GM12801 (cell line): ENCODE data around the gene SHISA8.

ENCODE experiments used
- CTCF ChIP-seq: IDR thresholded peaks from one replicate; pipeline ENCODE4 v1.5.1; 2011; ENCODE audit warnings: control low read depth; ENCODE audit not compliant: insufficient read length; ENCODE audit errors: extremely low read depth

The SHISA8 gene

DNA sequence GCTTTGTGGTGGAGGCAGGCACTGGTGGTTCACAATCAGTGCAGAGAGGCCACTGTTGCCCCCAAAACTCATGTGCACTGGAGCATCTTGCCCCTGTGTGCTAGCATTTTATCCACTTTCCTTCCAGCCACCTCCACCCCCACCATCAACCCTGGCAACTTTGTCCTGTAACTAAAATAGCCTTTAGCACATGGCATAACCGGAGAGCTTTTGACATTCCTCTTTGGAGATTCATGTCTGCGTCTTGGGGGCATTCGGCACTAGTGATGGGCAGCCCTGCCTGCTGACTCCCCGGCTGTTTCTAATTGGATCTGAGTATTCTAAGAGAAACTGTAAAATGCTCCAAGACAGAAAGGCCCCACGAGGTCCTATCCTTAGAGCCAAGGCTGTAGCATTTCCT lies 15.8 kb downstream of the SHISA8 start:
- TF ChIP-seq CTCF: no peak

- TF ChIP-seq CTCF: no peak
Observed at GRCh38 chr22:41898645-41899044, 16.2 kb downstream of the SHISA8 start.

DNA sequence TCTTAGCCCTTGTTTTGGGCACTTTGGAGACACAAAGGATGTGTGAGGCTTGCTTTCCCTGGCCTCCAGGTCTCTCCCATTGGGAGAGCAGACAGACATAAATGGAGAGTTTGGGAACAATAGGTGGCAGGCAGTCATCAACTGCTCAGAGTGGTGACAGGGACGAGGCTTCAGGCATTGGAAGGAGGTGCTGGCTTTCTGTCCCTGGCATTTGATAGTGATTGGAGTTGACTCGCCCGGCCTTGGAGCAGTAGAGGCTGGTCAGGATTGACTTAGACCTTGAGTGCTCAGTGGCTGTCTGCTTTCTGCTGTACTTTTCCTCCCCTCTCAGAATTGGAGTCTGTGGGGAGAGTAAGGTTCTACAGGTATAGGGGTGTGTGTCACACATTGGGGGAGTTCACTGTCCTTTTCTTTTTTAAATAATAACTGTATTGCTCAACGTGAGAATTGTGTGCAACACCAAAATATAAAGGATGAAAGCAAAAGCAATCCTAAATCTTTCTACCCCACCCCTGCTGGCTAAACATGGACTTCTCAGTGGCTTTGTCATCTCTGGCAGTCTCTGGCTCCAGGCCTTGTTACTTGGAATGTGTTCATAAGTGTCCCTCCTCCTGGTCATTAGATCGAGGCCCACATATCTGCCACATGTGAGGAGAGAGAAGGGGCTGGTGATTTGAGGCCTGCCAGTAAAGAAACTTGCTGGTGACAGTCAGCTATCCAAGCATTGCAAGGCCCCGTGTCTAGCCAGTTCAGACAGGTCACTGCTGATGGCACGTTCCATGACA lies 21.1 kb downstream of the SHISA8 start:
- no peak for TF ChIP-seq CTCF

DNA sequence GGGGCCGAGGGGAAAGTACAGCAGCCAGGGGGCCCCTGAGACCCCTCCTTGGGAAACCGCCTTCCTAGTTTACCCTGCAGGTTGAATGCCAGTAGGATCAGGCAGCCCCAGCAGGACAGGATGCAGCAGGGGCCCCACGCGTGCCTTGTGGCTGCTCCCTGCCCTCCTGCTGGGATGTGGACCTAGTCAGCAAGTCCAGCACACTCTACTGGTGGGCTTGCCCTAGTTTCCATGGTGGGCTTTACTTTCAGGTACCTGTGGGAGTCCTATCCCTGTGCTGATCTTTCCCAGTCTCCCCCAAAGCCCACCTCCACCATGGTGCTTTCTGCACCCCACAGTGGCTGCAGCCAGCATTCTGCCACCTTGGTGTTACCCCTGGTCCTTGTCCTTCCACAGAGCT lies 22.2 kb downstream of the SHISA8 start:
- TF ChIP-seq CTCF: no peak

- TF ChIP-seq CTCF: no peak
Observed at GRCh38 chr22:41891407-41891806, 23.5 kb downstream of the SHISA8 start.

DNA sequence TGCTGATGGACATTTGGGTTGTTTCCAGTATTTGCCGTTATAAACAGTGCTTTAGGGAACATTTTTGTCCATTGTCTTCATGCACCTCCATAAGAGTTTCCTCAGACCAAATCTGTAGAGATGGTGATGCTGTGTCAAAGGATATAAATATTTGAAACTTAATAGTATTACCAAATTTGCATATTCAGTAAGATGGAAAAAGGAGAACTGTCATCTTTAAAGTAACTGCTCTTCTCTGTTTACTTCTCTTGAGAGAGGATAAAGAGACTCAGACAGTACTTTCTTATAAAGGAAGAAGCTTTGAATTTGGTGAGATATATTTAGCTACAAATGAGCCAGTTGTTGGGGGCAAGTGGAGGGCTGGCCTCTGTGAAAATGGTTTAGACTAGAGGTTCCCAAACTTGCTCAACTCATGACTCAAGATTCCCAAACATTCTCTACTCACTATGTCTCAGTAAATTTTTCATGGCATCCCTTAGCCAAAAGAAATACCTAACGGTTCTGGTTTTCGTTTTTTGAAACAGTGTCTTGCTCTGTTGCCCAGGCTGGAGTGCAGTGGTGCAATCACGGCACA lies 26.2 kb downstream of the SHISA8 start:
- TF ChIP-seq CTCF: no peak

- TF ChIP-seq CTCF: no peak
Observed at GRCh38 chr22:41885516-41885915, 29.4 kb downstream of the SHISA8 start.
